ENCODE measurements around the gene TJP3.

GRCh38 chr19:3672993-3673392, 35.2 kb upstream of the TJP3 start:
- TF ChIP-seq POLR2A (IDR thresholded peaks at IDR 0.05) (no peak), CTCF (IDR thresholded peaks at IDR 0.05) (no peak)
